CD4-positive, alpha-beta T cell treated with Interleukin-21 for 1 hour (primary cell): ENCODE results near the gene PTPRD.

Source experiments
- DNase-seq: peaks from one replicate; pipeline ENCODE4 v3.0.0-alpha.2; 2020

PTPRD gene

GRCh38 chr9:8800196-8800595 lies 1812.6 kb downstream of the PTPRD start:
- no peak for DNase-seq

- DNase-seq, result no peak
Measured at GRCh38 chr9:8799615-8800014, 1813.2 kb downstream of the PTPRD start.

DNA sequence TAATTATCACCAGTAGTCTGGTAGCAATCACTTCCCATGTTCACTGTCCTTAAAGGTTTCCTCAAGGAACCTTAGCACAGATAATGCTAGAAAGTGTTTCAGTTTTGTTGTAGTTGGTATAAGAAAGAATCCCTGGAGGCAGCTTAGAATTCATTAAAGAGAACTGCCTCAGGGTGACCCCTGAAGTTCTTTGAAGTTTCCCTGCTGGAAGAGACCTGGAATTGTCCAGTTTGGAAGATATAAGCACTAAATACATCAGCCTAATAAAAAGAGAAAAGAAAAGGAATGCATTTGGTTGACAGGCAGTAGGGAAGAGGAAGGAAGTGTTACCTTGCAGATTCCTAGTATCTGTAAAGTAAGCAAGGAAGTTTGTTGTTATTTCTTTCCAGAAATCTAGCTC lies 1813.6 kb downstream of the PTPRD start:
- no peak for DNase-seq

GRCh38 chr9:8784838-8785237 lies 1828.0 kb downstream of the PTPRD start:
- DNase-seq, result no peak

- DNase-seq, result no peak
Measured at GRCh38 chr9:8783941-8784340, 1828.9 kb downstream of the PTPRD start.

DNA sequence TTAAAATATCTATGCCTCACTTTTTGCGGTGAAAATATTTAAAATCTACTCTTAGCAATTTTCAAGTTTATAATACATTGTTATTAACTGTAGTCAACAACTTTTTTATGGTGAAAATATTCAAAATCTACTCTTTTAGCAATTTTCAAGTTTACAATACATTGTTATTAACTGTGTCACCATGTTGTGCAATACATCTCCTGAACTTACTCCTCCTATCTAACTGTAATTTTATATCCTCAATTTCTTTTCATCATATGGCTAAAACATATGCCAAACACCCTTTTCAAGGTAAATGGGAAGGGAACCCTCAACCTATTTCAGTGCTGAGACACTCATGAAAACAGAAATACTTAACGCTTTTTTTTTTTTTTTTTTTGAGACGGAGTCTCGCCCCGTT lies 1830.6 kb downstream of the PTPRD start:
- no peak for DNase-seq

DNA sequence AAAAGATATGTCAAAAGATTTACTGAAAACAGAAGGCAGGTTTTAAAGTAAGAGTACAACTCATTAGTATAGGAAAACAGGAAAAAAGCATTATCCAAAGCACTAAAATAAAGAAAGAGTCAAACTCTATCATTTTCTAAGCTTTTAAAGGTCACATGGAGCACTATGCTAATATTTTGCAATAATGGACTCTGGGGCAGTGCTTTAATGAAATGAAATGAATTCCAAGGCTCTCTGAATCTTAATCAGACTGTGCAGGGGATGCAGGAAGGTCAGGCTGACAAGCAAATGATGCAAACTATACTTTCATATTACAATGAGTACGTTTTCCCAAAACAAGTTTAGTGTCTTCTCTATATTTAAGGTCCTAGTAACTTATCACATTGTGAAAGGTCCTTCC lies 1831.3 kb downstream of the PTPRD start:
- DNase-seq, result no peak

DNA sequence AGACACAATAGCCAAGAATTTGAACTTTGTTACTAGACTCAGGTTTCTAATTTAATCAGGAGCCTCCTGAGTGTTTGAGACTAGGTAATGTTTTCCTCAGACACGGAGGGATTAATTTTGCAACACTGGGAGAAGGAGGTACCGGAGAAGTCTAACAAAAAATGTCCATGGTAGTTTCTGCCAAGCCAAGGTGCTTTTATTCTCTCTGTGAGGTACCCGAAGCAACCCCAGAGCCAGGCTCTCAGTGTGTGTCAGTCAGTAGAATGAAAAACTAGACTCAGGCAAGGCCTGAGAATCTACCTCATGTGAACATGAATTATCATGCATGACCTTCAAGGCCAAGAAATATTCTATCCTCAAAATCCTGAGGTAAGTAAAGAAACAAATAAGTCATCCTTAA lies 1832.4 kb downstream of the PTPRD start:
- no peak for DNase-seq

GRCh38 chr9:8779478-8779877 lies 1833.3 kb downstream of the PTPRD start:
- no peak for DNase-seq

DNA sequence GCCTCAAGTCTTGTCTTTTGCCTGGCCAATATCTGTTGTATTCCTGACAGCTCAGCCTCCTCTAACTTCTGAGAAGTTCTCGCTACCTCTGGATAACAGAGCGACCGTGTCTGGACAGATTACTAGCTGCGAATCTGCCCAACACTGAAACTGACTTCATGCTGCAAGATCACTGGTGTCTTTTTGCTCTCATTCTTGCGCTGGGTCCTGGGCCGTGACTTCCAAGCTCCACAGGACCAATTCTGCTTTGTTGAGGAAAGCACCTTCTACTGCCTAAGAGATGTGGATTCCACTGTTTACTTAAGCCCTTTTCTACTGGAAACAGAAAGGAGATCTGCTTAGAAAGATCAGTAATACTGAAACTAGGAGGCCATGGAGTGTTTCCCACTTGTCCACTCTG lies 1834.4 kb downstream of the PTPRD start:
- no peak for DNase-seq

DNA sequence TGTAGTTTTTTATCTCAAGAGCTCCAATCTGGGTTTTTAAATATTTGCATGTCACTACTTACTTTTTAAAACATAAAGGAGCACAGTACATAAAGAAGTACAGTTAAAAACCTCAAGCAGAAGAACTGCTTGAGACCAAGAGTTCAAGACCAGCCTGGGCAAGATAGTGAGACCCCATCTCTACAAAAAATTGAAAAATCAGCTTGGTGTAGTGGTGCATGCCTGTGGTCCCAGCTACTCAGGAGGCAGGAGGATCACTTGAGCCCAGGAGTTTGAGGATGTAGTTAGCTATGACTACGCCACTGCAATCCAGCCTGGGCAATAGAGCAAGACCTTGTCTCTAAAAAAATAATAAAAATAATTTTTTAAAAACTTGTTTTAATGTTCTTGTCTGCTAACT lies 1840.5 kb downstream of the PTPRD start:
- DNase-seq, result no peak

DNA sequence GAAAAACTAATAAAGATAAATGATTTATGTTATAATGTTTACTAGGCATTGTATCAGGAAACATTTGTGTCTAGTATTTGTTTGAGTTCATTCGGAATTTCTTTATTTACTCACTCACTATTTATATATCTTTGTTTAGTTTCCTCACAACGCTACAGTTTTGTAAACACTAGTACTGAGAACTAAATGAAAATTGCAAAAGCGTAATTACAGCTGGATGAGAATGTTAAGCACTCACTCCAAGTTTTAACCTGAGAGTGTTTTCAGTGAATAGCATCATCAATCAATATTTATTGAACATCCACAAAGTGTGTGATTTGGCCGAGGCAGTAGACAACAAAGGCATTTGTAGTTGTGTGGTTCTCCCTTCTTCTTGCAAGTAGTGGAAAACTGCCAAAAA lies 1843.6 kb downstream of the PTPRD start:
- DNase-seq, result no peak

DNA sequence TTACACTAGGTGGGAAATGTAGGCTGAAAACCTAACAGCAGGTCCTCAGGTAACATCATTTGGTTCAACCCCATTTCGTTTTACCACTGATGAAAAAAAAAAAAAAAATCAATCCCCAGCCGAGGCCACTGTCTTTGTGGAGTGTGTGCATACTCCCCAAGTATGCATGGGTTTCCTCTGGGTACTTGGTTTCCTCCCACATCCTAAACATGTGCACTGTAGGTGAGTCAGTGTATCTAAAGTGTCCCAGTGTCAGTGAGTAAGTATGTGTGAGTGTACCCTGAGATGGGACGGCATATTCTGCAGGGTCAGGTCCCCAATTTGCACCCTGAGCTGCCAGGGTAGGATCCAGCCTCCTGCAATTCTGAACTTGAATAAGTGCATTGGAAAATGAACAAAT lies 1846.7 kb downstream of the PTPRD start:
- DNase-seq, result no peak

DNA sequence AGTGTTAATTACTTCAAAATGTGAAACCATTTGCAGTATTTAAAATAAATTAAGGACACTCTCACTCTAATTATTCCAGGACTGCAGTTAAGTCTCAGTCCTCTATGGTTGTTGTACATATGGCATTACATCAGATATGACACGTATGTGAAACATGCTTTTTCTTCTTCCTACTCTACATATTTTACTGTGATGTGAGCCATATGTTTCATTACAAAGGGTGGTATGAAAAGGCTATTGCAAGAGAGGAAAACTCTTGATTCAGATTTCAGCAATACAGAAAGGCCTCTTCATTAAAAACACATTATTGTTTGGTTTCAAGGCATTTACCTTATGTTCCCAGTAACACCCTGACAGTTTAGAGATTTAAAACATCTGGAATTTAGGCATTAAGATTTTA lies 1848.8 kb downstream of the PTPRD start:
- DNase-seq, result no peak

DNA sequence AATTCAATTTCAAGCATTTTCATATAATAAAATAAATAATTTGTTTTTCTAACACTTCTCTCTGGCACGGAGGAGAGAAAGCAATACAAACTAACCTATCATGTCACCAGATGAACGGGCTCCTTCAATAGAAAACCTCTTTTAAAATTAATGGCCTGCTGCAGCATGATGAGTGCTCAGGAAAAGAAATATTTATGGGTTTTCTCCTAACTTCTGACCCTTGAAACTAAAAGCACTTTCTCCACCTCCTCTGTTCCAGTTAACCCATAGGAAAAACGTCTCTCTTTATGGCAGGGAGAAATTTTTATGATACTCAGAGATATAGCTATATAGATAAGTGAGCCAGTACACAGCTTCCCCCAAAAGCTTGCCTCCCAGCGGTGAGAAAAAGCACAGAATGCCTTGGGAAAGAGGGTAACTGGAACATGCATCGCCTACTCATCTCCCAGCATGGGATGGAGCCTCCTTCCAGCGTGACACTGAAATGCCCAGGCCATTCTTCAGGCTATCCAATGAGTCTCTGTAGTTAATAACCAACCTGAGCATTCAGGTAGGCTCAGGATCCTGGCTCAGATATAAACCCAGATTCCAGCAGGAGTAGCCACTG lies 1850.2 kb downstream of the PTPRD start:
- no peak for DNase-seq

- DNase-seq, result no peak
Measured at GRCh38 chr9:8760000-8760767, 1852.6 kb downstream of the PTPRD start.

DNA sequence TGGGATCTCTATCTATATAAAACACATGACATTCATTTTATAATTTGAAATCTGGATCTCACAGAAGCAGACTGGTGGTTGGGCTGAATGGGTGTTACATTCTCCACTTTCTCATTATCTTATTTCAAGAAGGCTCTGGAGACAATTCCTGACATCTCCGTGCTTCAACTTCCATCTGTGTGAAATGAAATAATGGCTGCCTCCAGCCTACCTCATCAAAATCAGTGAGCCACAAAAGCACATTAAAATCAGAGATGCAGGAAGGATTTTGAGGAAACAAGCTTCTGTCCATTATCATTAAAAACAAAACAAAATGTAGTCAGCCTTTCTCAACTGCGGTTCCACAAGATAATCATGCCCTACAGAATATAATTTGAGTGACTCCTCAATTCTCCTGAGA lies 1854.9 kb downstream of the PTPRD start:
- DNase-seq, result no peak

GRCh38 chr9:8754751-8755150 lies 1858.1 kb downstream of the PTPRD start:
- DNase-seq, result no peak

DNA sequence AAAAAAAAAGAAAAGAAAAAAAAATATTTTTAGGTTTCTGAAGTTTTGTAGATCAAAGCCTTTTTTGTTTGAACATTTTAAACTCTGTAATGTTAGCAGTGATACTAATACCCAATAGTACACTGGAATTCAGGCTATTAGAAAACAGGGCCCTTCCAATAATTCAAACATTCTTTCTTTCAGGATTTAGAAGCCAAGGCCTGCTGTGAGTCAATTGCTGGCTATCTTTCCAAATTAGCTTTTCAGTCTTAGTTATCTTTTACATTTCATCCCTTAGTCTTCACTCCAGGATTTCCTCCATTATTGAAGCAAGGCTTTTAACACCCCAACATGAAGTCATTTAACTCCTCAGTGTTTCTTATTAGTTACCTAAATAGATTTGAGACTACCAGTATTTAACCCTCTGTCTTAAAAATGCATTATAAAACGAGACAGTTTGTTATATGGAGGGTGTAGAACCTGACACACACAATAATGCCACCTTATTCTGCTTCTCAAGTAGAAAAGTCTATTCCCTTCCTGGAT lies 1861.3 kb downstream of the PTPRD start:
- DNase-seq, result no peak

DNA sequence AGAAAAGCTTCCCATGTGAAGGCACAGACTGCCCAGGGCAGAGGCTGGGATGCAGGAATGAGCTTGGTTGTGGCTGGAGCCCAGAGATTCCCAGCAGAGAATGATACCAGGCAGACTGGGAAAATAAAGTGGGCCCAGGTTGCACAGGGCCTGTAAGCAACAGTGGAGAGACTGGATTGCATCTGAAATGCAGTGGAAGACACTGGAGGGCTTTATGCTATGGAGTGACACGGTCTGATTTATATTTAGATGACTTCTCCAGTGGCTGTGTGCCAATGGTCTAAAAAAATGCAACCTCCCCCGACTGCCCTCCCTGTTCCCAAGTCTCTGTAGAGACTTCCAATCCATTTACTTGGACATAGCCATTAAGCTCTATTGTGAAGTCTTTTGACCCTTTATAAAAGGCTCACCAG lies 1862.2 kb downstream of the PTPRD start:
- no peak for DNase-seq

- DNase-seq, result no peak
Measured at GRCh38 chr9:8745347-8745746, 1867.5 kb downstream of the PTPRD start.

DNA sequence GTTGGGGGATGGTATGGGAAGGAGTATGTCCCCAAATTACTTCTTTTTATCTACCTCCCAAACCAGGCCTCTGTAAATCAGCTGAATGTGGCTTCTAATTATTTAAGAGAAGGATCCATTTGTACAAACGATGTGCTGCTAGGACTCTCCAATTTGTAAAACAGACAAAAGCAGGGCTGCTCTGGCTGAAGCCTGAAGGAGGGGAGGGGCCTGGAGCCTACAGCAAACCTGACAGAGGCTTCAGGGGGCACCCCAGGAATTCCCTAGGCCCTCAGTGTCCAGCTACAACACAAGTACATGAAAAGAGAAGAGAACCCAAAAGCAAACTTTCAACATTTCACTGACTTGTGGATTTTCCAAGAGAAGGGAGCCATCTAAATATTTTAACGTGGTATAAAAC lies 1873.9 kb downstream of the PTPRD start:
- no peak for DNase-seq

GRCh38 chr9:8736805-8737204 lies 1876.0 kb downstream of the PTPRD start:
- no peak for DNase-seq

DNA sequence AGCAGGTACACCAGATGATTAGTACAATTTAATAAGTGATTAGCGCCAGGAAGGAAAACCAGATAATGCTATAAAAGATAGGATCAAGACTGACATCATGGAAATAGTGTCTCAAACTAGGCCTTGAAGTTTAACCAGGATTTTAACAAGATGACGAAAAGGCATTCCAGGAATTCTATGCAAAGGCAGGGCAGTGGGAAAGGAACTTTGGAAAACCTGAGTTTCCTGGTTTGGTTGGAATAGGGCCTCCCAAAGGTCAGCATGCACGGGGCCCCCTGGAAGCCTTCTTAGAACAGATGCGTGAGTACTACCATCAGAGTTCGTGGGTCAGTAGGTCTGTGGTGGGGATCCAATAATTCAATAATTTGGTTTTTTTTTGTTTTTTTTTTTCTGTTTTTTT lies 1878.0 kb downstream of the PTPRD start:
- DNase-seq, result no peak
